IMR-90 (cell line): ENCODE data around the gene RBBP8NL. TPM values are rescaled to one million over a fixed set of nuclear protein-coding genes. Genes with fewer than 3 reads are reported as not detected.

Experiments
- ATAC-seq: fragments of 200-7000 bp; cut with Tn5 transposase; 2 replicates; pipeline ENCODE4 v1.9.1; 2020; ENCODE audit warnings: low read depth, mild to moderate bottlenecking, moderate library complexity
- BruUV-seq: library from RNA; stranded (reverse); fragments of 400-500 nt; replicated peaks from 2 replicates; lab custom pipeline; 2021; lab: Mats Ljungman, UMichigan
- CTCF ChIA-PET: fragments of 300-600 bp; formaldehyde crosslinking; extraction: SDS; loops from one replicate; lab custom pipeline; 2021; ENCODE audit warnings: antibody characterized with exemption; lab: Yijun Ruan, JAX
- POLR2A ChIA-PET: fragments of 300-600 bp; sonication (Branson Sonifier 250); formaldehyde crosslinking; loops from one replicate; lab custom pipeline; 2022; ENCODE audit warnings: antibody characterized with exemption; ENCODE audit not compliant: unreplicated experiment; lab: Charles Lee
- DNase-seq: peaks from one replicate; pipeline ENCODE4 v3.0.0; 2013
- H2AFZ ChIP-seq: replicated peaks from 2 replicates; pipeline ENCODE3; 2013; ENCODE audit warnings: low read length, mild to moderate bottlenecking; ENCODE audit not compliant: poor library complexity
- H2AK5ac ChIP-seq: 2 replicates; pipeline ENCODE4 v1.6.1; 2013; ENCODE audit warnings: low read depth, low read length, inconsistent platforms
- H2AK9ac ChIP-seq: replicated peaks from 2 replicates; pipeline ENCODE3; 2013; ENCODE audit warnings: mild to moderate bottlenecking, low read depth, low read length, moderate library complexity; ENCODE audit not compliant: poor library complexity
- H2BK120ac ChIP-seq: 2 replicates; pipeline ENCODE4 v1.6.1; 2013; ENCODE audit warnings: low read depth, low read length, inconsistent platforms
- H2BK15ac ChIP-seq: 3 replicates; pipeline ENCODE4 v1.6.1; 2013; ENCODE audit warnings: low read depth, low read length, inconsistent platforms
- H2BK20ac ChIP-seq: 2 replicates; pipeline ENCODE4 v1.6.1; 2013; ENCODE audit warnings: low read depth, mild to moderate bottlenecking, inconsistent platforms, low read length, moderate library complexity
- H2BK5ac ChIP-seq: 2 replicates; pipeline ENCODE4 v1.6.1; 2013; ENCODE audit warnings: mild to moderate bottlenecking, low read depth, low read length, inconsistent platforms; ENCODE audit not compliant: poor library complexity, severe bottlenecking
- H3K14ac ChIP-seq: replicated peaks from 2 replicates; pipeline ENCODE4 v1.6.1; 2013; ENCODE audit warnings: low read depth, low read length, inconsistent platforms
- H3K18ac ChIP-seq: 2 replicates; pipeline ENCODE4 v1.6.1; 2013; ENCODE audit warnings: low read depth, low read length, control low read depth
- H3K23ac ChIP-seq: 2 replicates; pipeline ENCODE4 v1.6.1; 2013; ENCODE audit warnings: low read depth, low read length, inconsistent platforms
- H3K27ac ChIP-seq: 2 replicates; pipeline ENCODE4 v1.5.1; 2013; ENCODE audit warnings: mild to moderate bottlenecking, control low read depth, low read length; ENCODE audit not compliant: insufficient read depth
- H3K27me3 ChIP-seq: 2 replicates; pipeline ENCODE4 v1.6.1; 2013; ENCODE audit warnings: low read length; ENCODE audit not compliant: control insufficient read depth, insufficient read depth
- H3K36me3 ChIP-seq: 2 replicates; pipeline ENCODE4 v1.6.1; 2013; ENCODE audit warnings: low read length, mixed read lengths; ENCODE audit not compliant: control insufficient read depth, insufficient read depth
- H3K4ac ChIP-seq: 2 replicates; pipeline ENCODE4 v1.6.1; 2013; ENCODE audit warnings: low read depth, low read length, inconsistent platforms
- H3K4me1 ChIP-seq: 2 replicates; pipeline ENCODE4 v1.6.1; 2013; ENCODE audit warnings: low read length, mixed read lengths; ENCODE audit not compliant: control insufficient read depth, insufficient read depth
- H3K4me2 ChIP-seq: 2 replicates; pipeline ENCODE4 v1.6.1; 2013; ENCODE audit warnings: low read depth, mild to moderate bottlenecking, control low read depth, low read length, moderate library complexity
- H3K4me3 ChIP-seq: 2 replicates; pipeline ENCODE4 v1.5.1; 2013; ENCODE audit warnings: low read depth, mild to moderate bottlenecking, control low read depth, low read length, moderate library complexity; ENCODE audit not compliant: insufficient read depth
- H3K56ac ChIP-seq: 2 replicates; pipeline ENCODE4 v1.6.1; 2013; ENCODE audit warnings: low read length, inconsistent platforms; ENCODE audit not compliant: insufficient read depth; ENCODE audit errors: extremely low read depth
- H3K79me1 ChIP-seq, 2 experiments: 2 replicates each; pipeline ENCODE4 v1.6.1; 2013; ENCODE audit warnings: low read length in 2 of 2, inconsistent platforms in 1 of 2, low read depth in 1 of 2
- H3K9ac ChIP-seq: 2 replicates; pipeline ENCODE4 v1.6.1; 2013; ENCODE audit warnings: low read depth, low read length, control low read depth
- H3K9me1 ChIP-seq: 2 replicates; pipeline ENCODE4 v1.6.1; 2013; ENCODE audit warnings: low read length, inconsistent platforms; ENCODE audit not compliant: insufficient read depth
- H3K9me3 ChIP-seq: 2 replicates; pipeline ENCODE4 v1.6.1; 2013; ENCODE audit warnings: low read length; ENCODE audit not compliant: control insufficient read depth, insufficient read depth
- H4K20me1 ChIP-seq: 2 replicates; pipeline ENCODE4 v1.6.1; 2013; ENCODE audit warnings: low read length, inconsistent platforms; ENCODE audit not compliant: insufficient read depth
- H4K5ac ChIP-seq: 2 replicates; pipeline ENCODE4 v1.6.1; 2013; ENCODE audit warnings: mild to moderate bottlenecking, low read depth, low read length, control low read depth
- H4K8ac ChIP-seq, 2 experiments: 2 replicates each; pipeline ENCODE4 v1.6.1; 2013; ENCODE audit warnings: low read depth in 2 of 2, low read length in 2 of 2, control low read depth in 1 of 2, inconsistent platforms in 1 of 2
- H4K91ac ChIP-seq: 2 replicates; pipeline ENCODE4 v1.6.1; 2013; ENCODE audit warnings: low read depth, low read length, inconsistent platforms; ENCODE audit not compliant: insufficient read depth
- MAFK ChIP-seq: IDR thresholded peaks from 2 replicates; pipeline ENCODE4 v1.6.1; 2012; ENCODE audit warnings: low read depth, low read length, improper control_type of control experiment
- MAZ ChIP-seq: IDR thresholded peaks from 2 replicates; pipeline ENCODE4 v1.6.1; 2012; ENCODE audit warnings: low read depth, mild to moderate bottlenecking, low read length, improper control_type of control experiment, moderate library complexity, borderline replicate concordance
- POLR2A ChIP-seq: IDR thresholded peaks from 2 replicates; pipeline ENCODE4 v1.6.1; 2012; ENCODE audit warnings: mild to moderate bottlenecking, low read depth, low read length
- USF2 ChIP-seq: fragments of 150-350 bp; IDR thresholded peaks from 2 replicates; pipeline ENCODE4 v1.6.1; 2017; ENCODE audit warnings: mild to moderate bottlenecking, antibody characterized with exemption, low read length, low read depth
- WGBS, 2 experiments: methylation state at CpG; one replicate each; pipeline versions ENCODE4 v1.1.5 to v1.1.7; 2013; ENCODE audit warnings: missing lambda C conversion rate in 2 of 2; ENCODE audit not compliant: insufficient read length in 1 of 2; ENCODE audit errors: extremely low coverage in 2 of 2; 5-methylcytosine and 5-hydroxymethylcytosine counted together
- dilution Hi-C: fragments of 300-500 bp; cut with HindIII; formaldehyde crosslinking; loops from one replicate; pipeline ENCODE4 v1.14.3; 2018; ENCODE audit warnings: low sequenced_read_pairs; ENCODE audit not compliant: unreplicated experiment
- in situ Hi-C: fragments of 300-500 bp; cut with MboI; formaldehyde crosslinking; loops from 3 replicates; pipeline ENCODE4 v1.14.3; 2019; ENCODE audit warnings: low sequenced_read_pairs, inconsistent platforms, mixed read lengths
- intact Hi-C: fragments of 100-400 bp; cut with micrococcal nuclease; formaldehyde crosslinking; loops from 2 replicates; pipeline ENCODE4 v1.10.0; 2022
- polyA plus RNA-seq, 3 experiments: library from polyadenylated mRNA; depleted of rRNA; stranded (reverse); fragments of >200 nt; gene quantifications; 2 replicates each; pipeline ENCODE4 v1.2.3, GENCODE V29; 2012; ENCODE audit warnings: low replicate concordance in 1 of 3
- total RNA-seq: library from RNA; depleted of rRNA; stranded (reverse); fragments of >200 nt; gene quantifications from 2 replicates; pipeline ENCODE4 v1.2.3, GENCODE V29; 2012

Gene RBBP8NL
- total and polyA plus RNA-seq, 2 of the 4 experiments (the other 2 are of a cell fraction) = not detected

GRCh38 chr20:62377615-62378178 lies 49.6 kb downstream of the RBBP8NL start:
- ATAC-seq = no peak
- H3K14ac ChIP-seq = no peak overlapping the region
- H3K4ac ChIP-seq = peak overlapping the region; percentile 16; the same call in 1 of the 2 replicates
- H3K23ac ChIP-seq = no peak overlapping the region
- H3K27ac ChIP-seq = no peak overlapping the region
- H2BK120ac ChIP-seq = no peak overlapping the region
- DNase-seq = no peak
- POLR2A ChIA-PET = no interaction called here
- H4K5ac ChIP-seq = no peak overlapping the region
- no TSS peak for BruUV-seq
- H3K27me3 ChIP-seq = no peaks in the 10 kb centered on the region
- WGBS, 2 experiments = 50% methylated on average over 4 of the region's 15 CpGs; no CpG with 5 or more reads in 1 of the 2 experiments
- TF ChIP-seq USF2 (no peak), MAFK (no peak), POLR2A (no peak), MAZ (no peak)
- no peak overlapping the region for H2BK5ac ChIP-seq
- no peak overlapping the region for H3K4me3 ChIP-seq
- no peak overlapping the region for H2BK20ac ChIP-seq
- H3K18ac ChIP-seq = no peak overlapping the region
- H3K4me2 ChIP-seq = no peak overlapping the region
- peak overlapping the region; percentile 55 for H2AK9ac ChIP-seq
- H4K20me1 ChIP-seq = peaks cover 9% of the 10 kb centered on the region
- H3K4me1 ChIP-seq = peaks cover 30% of the 10 kb centered on the region
- no peak overlapping the region for H3K9ac ChIP-seq
- peak overlapping the region; percentile 78 for H2AFZ ChIP-seq
- CTCF ChIA-PET = no interaction called here
- H3K9me1 ChIP-seq = peaks cover 16% of the 10 kb centered on the region
- no peak overlapping the region for H4K8ac ChIP-seq
- H3K56ac ChIP-seq = no peak overlapping the region
- dilution Hi-C loops (loop anchor here (25.0 kb wide), 1 partner anchor 90 kb away; no protein-coding TSS in a partner anchor), in situ Hi-C loops (loop anchor here (25.0 kb wide), 1 partner anchor 365 kb away; no protein-coding TSS in a partner anchor), intact Hi-C loops (no loop called here)
- no peak overlapping the region for H2AK5ac ChIP-seq
- H3K36me3 ChIP-seq = peaks cover 6% of the 10 kb centered on the region
- H3K79me1 ChIP-seq = peaks cover 5 to 28% of the 10 kb centered on the region in 2 experiments; a peak in 2 of 4 replicates
- no peaks in the 10 kb centered on the region for H3K9me3 ChIP-seq
- H2BK15ac ChIP-seq = no peak overlapping the region
- no peak overlapping the region for H4K91ac ChIP-seq
